ENCODE measurements around the gene PPME1. TPM values are rescaled to one million over a fixed set of nuclear protein-coding genes. Genes with fewer than 3 reads are reported as not detected.

PPME1 gene
- total RNA-seq, 4 donors from 2014 or later = 23.2 to 25.0 (median 23.8) TPM

- DNase-seq (ENCODE audit: low spot score) = no peak
- no peak for TF ChIP-seq CTCF (IDR thresholded peaks at IDR 0.05)
- no peak for ATAC-seq (ENCODE audit: low FRiP score)
Observed at GRCh38 chr11:74159642-74160041, 11.4 kb upstream of the PPME1 start.

- DNase-seq (ENCODE audit: low spot score) (no peak), ATAC-seq (ENCODE audit: low FRiP score) (no peak)
- TF ChIP-seq CTCF (IDR thresholded peaks at IDR 0.05) = no peak
Observed at GRCh38 chr11:74162681-74163467, 8.2 kb upstream of the PPME1 start.

GRCh38 chr11:74168838-74169237 lies 2.3 kb upstream of the PPME1 start:
- DNase-seq (ENCODE audit: low spot score) (no peak), ATAC-seq (ENCODE audit: low FRiP score) (no peak)
- TF ChIP-seq CTCF (IDR thresholded peaks at IDR 0.05) = no peak

- no peak for DNase-seq (ENCODE audit: low spot score)
- no peak for ATAC-seq (ENCODE audit: low FRiP score)
- TF ChIP-seq CTCF (IDR thresholded peaks at IDR 0.05) = no peak
Observed at GRCh38 chr11:74169738-74170458, 1.2 kb upstream of the PPME1 start.

- TF ChIP-seq CTCF (IDR thresholded peaks at IDR 0.05) = no peak
- DNase-seq (ENCODE audit: low spot score) (no peak), ATAC-seq (ENCODE audit: low FRiP score) (no peak)
Observed at GRCh38 chr11:74171630-74171968, 510 bp downstream of the PPME1 start.

GRCh38 chr11:74171997-74172396 lies 908 bp downstream of the PPME1 start:
- ATAC-seq (ENCODE audit: low FRiP score) (no peak), DNase-seq (ENCODE audit: low spot score) (no peak)
- TF ChIP-seq CTCF (IDR thresholded peaks at IDR 0.05) = no peak

- DNase-seq (ENCODE audit: low spot score) (no peak), ATAC-seq (ENCODE audit: low FRiP score) (no peak)
- no peak for TF ChIP-seq CTCF (IDR thresholded peaks at IDR 0.05)
Observed at GRCh38 chr11:74175920-74176319, 4.8 kb downstream of the PPME1 start.
